DMS53 (cell line): ENCODE measurements around the gene MIGA2.
"Not testable (repeated sequence)": the region's sequence is repeated elsewhere in the genome, so short reads cannot be mapped to it uniquely, and the experiment has no call there.

Experiments
- DNase-seq: peaks from one replicate; lab custom pipeline; 2025; lab: John Stamatoyannopoulos, UW

Gene MIGA2

GRCh38 chr9:129011170-129011569, 25.3 kb upstream of the MIGA2 start:
- no peak for DNase-seq

GRCh38 chr9:129011761-129012181, 24.7 kb upstream of the MIGA2 start:
- DNase-seq: no peak

GRCh38 chr9:129012343-129012742, 24.1 kb upstream of the MIGA2 start:
- no peak for DNase-seq

- no peak for DNase-seq
Observed at GRCh38 chr9:129012893-129013448, 23.5 kb upstream of the MIGA2 start.

GRCh38 chr9:129013674-129014073, 22.8 kb upstream of the MIGA2 start:
- DNase-seq: no peak

GRCh38 chr9:129014124-129014523, 22.3 kb upstream of the MIGA2 start:
- DNase-seq: no peak

GRCh38 chr9:129014608-129015007, 21.8 kb upstream of the MIGA2 start:
- DNase-seq: no peak

- DNase-seq: no peak
Observed at GRCh38 chr9:129021091-129021490, 15.3 kb upstream of the MIGA2 start.

GRCh38 chr9:129022037-129022436, 14.4 kb upstream of the MIGA2 start:
- DNase-seq: no peak

GRCh38 chr9:129023036-129023907, 13.2 kb upstream of the MIGA2 start:
- DNase-seq: no peak

GRCh38 chr9:129023908-129024233, 12.6 kb upstream of the MIGA2 start:
- DNase-seq: no peak

GRCh38 chr9:129026442-129027223, 9.8 kb upstream of the MIGA2 start:
- DNase-seq: peak; percentile 80

GRCh38 chr9:129027224-129027684, 9.2 kb upstream of the MIGA2 start:
- no peak for DNase-seq

- DNase-seq: peak; percentile 88
Observed at GRCh38 chr9:129027685-129028191, 8.7 kb upstream of the MIGA2 start.

- peak; percentile 94 for DNase-seq
Observed at GRCh38 chr9:129028192-129028966, 8.0 kb upstream of the MIGA2 start, which contains the start of gene SH3GLB2. TSS of gene SH3GLB2 (minus strand) at chr9:129028331. CDS start at chr9:129028154, 177 bp downstream.

- no peak for DNase-seq
Observed at GRCh38 chr9:129030191-129030590, 6.2 kb upstream of the MIGA2 start.

- DNase-seq: no peak
Observed at GRCh38 chr9:129031514-129031913, 4.9 kb upstream of the MIGA2 start.

GRCh38 chr9:129032541-129033159, 3.8 kb upstream of the MIGA2 start:
- no peak for DNase-seq

- no peak for DNase-seq
Observed at GRCh38 chr9:129033216-129033615, 3.2 kb upstream of the MIGA2 start.

- not testable (repeated sequence) for DNase-seq
Observed at GRCh38 chr9:129035838-129036237, 588 bp upstream of the MIGA2 start.
